SK-N-SH treated with all-trans-retinoic acid at 6 μM for 48 hours (cell line): ENCODE data around the gene CAB39L.

Experiments used
- ATAC-seq: fragments of 200-7000 bp; cut with Tn5 transposase; 3 replicates; pipeline ENCODE4 v1.9.1; 2020; ENCODE audit warnings: mild to moderate bottlenecking, moderate library complexity
- ARNTL ChIP-seq: fragments of 450-650 bp; formaldehyde crosslinking; IDR thresholded peaks from 2 replicates; pipeline ENCODE4 v1.5.0; 2020; ENCODE audit warnings: low read depth, mild to moderate bottlenecking, moderate library complexity, borderline replicate concordance
- BACH2 ChIP-seq: fragments of 250-450 bp; sonication (Bioruptor Pico); IDR thresholded peaks from 2 replicates; pipeline ENCODE4 v1.9.0; 2021; ENCODE audit warnings: mild to moderate bottlenecking, borderline replicate concordance
- CREB5 ChIP-seq: fragments of 250-450 bp; sonication (Bioruptor Pico); IDR thresholded peaks from 2 replicates; pipeline ENCODE4 v1.5.1; 2020; ENCODE audit warnings: low read depth, mild to moderate bottlenecking, moderate library complexity
- CSDC2 ChIP-seq: fragments of 250-450 bp; sonication (Bioruptor Pico); IDR thresholded peaks from 2 replicates; pipeline ENCODE4 v1.5.0; 2020; ENCODE audit warnings: mild to moderate bottlenecking, moderate library complexity
- CSRNP3 ChIP-seq: fragments of 250-450 bp; sonication (Bioruptor Pico); IDR thresholded peaks from 2 replicates; pipeline ENCODE4 v1.5.1; 2021; ENCODE audit warnings: mild to moderate bottlenecking, moderate library complexity
- ESRRG ChIP-seq: fragments of 250-450 bp; sonication (Bioruptor Pico); IDR thresholded peaks from 2 replicates; pipeline ENCODE4 v1.6.1; 2021; ENCODE audit warnings: mild to moderate bottlenecking
- GLIS3 ChIP-seq: fragments of 250-450 bp; sonication (Bioruptor Pico); IDR thresholded peaks from 2 replicates; pipeline ENCODE4 v1.5.0; 2020; ENCODE audit warnings: mild to moderate bottlenecking, moderate library complexity
- ISL1 ChIP-seq: fragments of 250-450 bp; sonication (Bioruptor Pico); IDR thresholded peaks from 2 replicates; pipeline ENCODE4 v2.1.2; 2022; ENCODE audit warnings: mild to moderate bottlenecking, moderate library complexity
- OSR1 ChIP-seq: fragments of 250-450 bp; sonication (Bioruptor Pico); IDR thresholded peaks from 2 replicates; pipeline ENCODE4 v1.8.0; 2022; ENCODE audit warnings: moderate library complexity, mild to moderate bottlenecking, inconsistent platforms
- PATZ1 ChIP-seq: fragments of 250-450 bp; sonication (Bioruptor Pico); IDR thresholded peaks from 2 replicates; pipeline ENCODE4 v1.8.0; 2020; ENCODE audit warnings: mild to moderate bottlenecking, moderate library complexity, borderline replicate concordance
- POU6F1 ChIP-seq: fragments of 250-450 bp; sonication (Bioruptor Pico); IDR thresholded peaks from 2 replicates; pipeline ENCODE4 v1.8.0; 2021; ENCODE audit warnings: low read depth, mild to moderate bottlenecking, moderate library complexity, borderline replicate concordance
- PPARA ChIP-seq: fragments of 250-450 bp; sonication (Bioruptor Pico); IDR thresholded peaks from 2 replicates; pipeline ENCODE4 v1.5.0; 2020; ENCODE audit warnings: mild to moderate bottlenecking, borderline replicate concordance
- RARB ChIP-seq: fragments of 250-450 bp; sonication (Bioruptor Pico); IDR thresholded peaks from 2 replicates; pipeline ENCODE4 v1.8.0; 2021; ENCODE audit warnings: mild to moderate bottlenecking, moderate library complexity
- SNAI2 ChIP-seq: fragments of 250-450 bp; sonication (Bioruptor Pico); IDR thresholded peaks from 2 replicates; pipeline ENCODE4 v1.5.0; 2020; ENCODE audit warnings: mild to moderate bottlenecking, moderate library complexity
- TCF4 ChIP-seq: fragments of 250-450 bp; sonication (Bioruptor Pico); IDR thresholded peaks from 2 replicates; pipeline ENCODE4 v1.8.0; 2021; ENCODE audit warnings: mild to moderate bottlenecking, moderate library complexity, borderline replicate concordance
- TSHZ2 ChIP-seq: fragments of 250-450 bp; sonication (Bioruptor Pico); IDR thresholded peaks from 2 replicates; pipeline ENCODE4 v1.5.0; 2020; ENCODE audit warnings: mild to moderate bottlenecking, moderate library complexity
- ZC3H10 ChIP-seq: fragments of 250-450 bp; sonication (Bioruptor Pico); IDR thresholded peaks from 2 replicates; pipeline ENCODE4 v1.5.1; 2021; ENCODE audit warnings: mild to moderate bottlenecking, moderate library complexity
- ZFP3 ChIP-seq: fragments of 250-450 bp; sonication (Bioruptor Pico); IDR thresholded peaks from 2 replicates; pipeline ENCODE4 v1.5.0; 2020; ENCODE audit warnings: mild to moderate bottlenecking, moderate library complexity
- ZNF565 ChIP-seq: fragments of 450-650 bp; formaldehyde crosslinking; conservative IDR thresholded peaks from 2 replicates; pipeline ENCODE4 v1.5.0; 2020; ENCODE audit warnings: low read depth, mild to moderate bottlenecking, moderate library complexity
- ZNF70 ChIP-seq: fragments of 450-650 bp; formaldehyde crosslinking; IDR thresholded peaks from 2 replicates; pipeline ENCODE4 v1.5.0; 2020; ENCODE audit warnings: mild to moderate bottlenecking, moderate library complexity
- ZNF8 ChIP-seq: fragments of 450-650 bp; formaldehyde crosslinking; IDR thresholded peaks from 2 replicates; pipeline ENCODE4 v1.5.0; 2020; ENCODE audit warnings: mild to moderate bottlenecking, moderate library complexity

The CAB39L gene

GRCh38 chr13:49369866-49370265 lies 74.0 kb downstream of the CAB39L start:
- no peak for ATAC-seq
- no peak for TF ChIP-seq OSR1 (CRISPR knock-in tag)
- TF ChIP-seq TSHZ2 (CRISPR knock-in tag): no peak
- no peak for TF ChIP-seq TCF4
- no peak for TF ChIP-seq ESRRG (CRISPR knock-in tag)

GRCh38 chr13:49368688-49369087 lies 75.2 kb downstream of the CAB39L start:
- no peak for TF ChIP-seq PPARA (CRISPR knock-in tag)
- no peak for TF ChIP-seq GLIS3
- TF ChIP-seq ISL1 (CRISPR knock-in tag): no peak
- TF ChIP-seq RARB (CRISPR knock-in tag): no peak
- TF ChIP-seq ARNTL (CRISPR knock-in tag): no peak
- no peak for TF ChIP-seq ZC3H10 (CRISPR knock-in tag)
- TF ChIP-seq CSDC2 (CRISPR knock-in tag): no peak
- TF ChIP-seq ZNF70: no peak
- no peak for TF ChIP-seq ZNF565
- no peak for TF ChIP-seq POU6F1
- TF ChIP-seq OSR1 (CRISPR knock-in tag): no peak
- no peak for TF ChIP-seq CREB5
- no peak for TF ChIP-seq SNAI2 (CRISPR knock-in tag)
- no peak for TF ChIP-seq TSHZ2 (CRISPR knock-in tag)
- no peak for TF ChIP-seq PATZ1 (CRISPR knock-in tag)
- TF ChIP-seq ESRRG (CRISPR knock-in tag): no peak
- no peak for ATAC-seq

GRCh38 chr13:49367640-49368422 lies 76.0 kb downstream of the CAB39L start:
- peak; percentile 46 for ATAC-seq
- TF ChIP-seq ZFP3 (CRISPR knock-in tag): no peak
- TF ChIP-seq POU6F1: no peak
- no peak for TF ChIP-seq BACH2 (CRISPR knock-in tag)
- TF ChIP-seq ISL1 (CRISPR knock-in tag): no peak
- no peak for TF ChIP-seq CSDC2 (CRISPR knock-in tag)
- no peak for TF ChIP-seq CSRNP3 (CRISPR knock-in tag)
- no peak for TF ChIP-seq ESRRG (CRISPR knock-in tag)
- TF ChIP-seq OSR1 (CRISPR knock-in tag): no peak
- no peak for TF ChIP-seq SNAI2 (CRISPR knock-in tag)
- no peak for TF ChIP-seq ZNF8
